Amniotic stem cell (primary cell): Measurements from ENCODE around the gene BDKRB2.
A peak's percentile ranks its signal among the peaks of the same experiment; 100 is the strongest.
"Not testable (repeated sequence)": the region's sequence is repeated elsewhere in the genome, so short reads cannot be mapped to it uniquely, and the experiment has no call there.

ENCODE experiments used
- DNase-seq: peaks from one replicate; lab custom pipeline; 2025; lab: John Stamatoyannopoulos, UW

The BDKRB2 gene

GRCh38 chr14:96225213-96225612, 20.6 kb downstream of the BDKRB2 start:
- no peak for DNase-seq

- peak; percentile 10 for DNase-seq
Observed at GRCh38 chr14:96225745-96226151, 21.1 kb downstream of the BDKRB2 start.

GRCh38 chr14:96227428-96227827, 22.8 kb downstream of the BDKRB2 start:
- no peak for DNase-seq

- DNase-seq: no peak
Observed at GRCh38 chr14:96229315-96229714, 24.7 kb downstream of the BDKRB2 start.

GRCh38 chr14:96231056-96231455, 26.4 kb downstream of the BDKRB2 start:
- no peak for DNase-seq

- DNase-seq: no peak
Observed at GRCh38 chr14:96231526-96232130, 27.0 kb downstream of the BDKRB2 start.

- no peak for DNase-seq
Observed at GRCh38 chr14:96232506-96232905, 27.9 kb downstream of the BDKRB2 start.

- DNase-seq: no peak
Observed at GRCh38 chr14:96233661-96234060, 29.0 kb downstream of the BDKRB2 start.

- no peak for DNase-seq
Observed at GRCh38 chr14:96235426-96235825, 30.8 kb downstream of the BDKRB2 start.

GRCh38 chr14:96237641-96238040, 33.0 kb downstream of the BDKRB2 start:
- DNase-seq: no peak

GRCh38 chr14:96238676-96239265, 34.1 kb downstream of the BDKRB2 start:
- DNase-seq: no peak

GRCh38 chr14:96239711-96240141, 35.1 kb downstream of the BDKRB2 start:
- DNase-seq: no peak

GRCh38 chr14:96240641-96241040, 36.0 kb downstream of the BDKRB2 start:
- no peak for DNase-seq

- DNase-seq: no peak
Observed at GRCh38 chr14:96242126-96242525, 37.5 kb downstream of the BDKRB2 start.

- no peak for DNase-seq
Observed at GRCh38 chr14:96243785-96244184, 39.1 kb downstream of the BDKRB2 start.

- DNase-seq: not testable (repeated sequence)
Observed at GRCh38 chr14:96245074-96245473, 40.4 kb downstream of the BDKRB2 start.

GRCh38 chr14:96245710-96246538, 41.3 kb downstream of the BDKRB2 start:
- DNase-seq: peak; percentile 21

- DNase-seq: peak; percentile 95
Observed at GRCh38 chr14:96246539-96246847, 41.9 kb downstream of the BDKRB2 start.

GRCh38 chr14:96247031-96247430, 42.4 kb downstream of the BDKRB2 start:
- no peak for DNase-seq

- peak; percentile 49 for DNase-seq
Observed at GRCh38 chr14:96249029-96249428, 44.4 kb downstream of the BDKRB2 start.

- no peak for DNase-seq
Observed at GRCh38 chr14:96250485-96250884, 45.8 kb downstream of the BDKRB2 start.

- no peak for DNase-seq
Observed at GRCh38 chr14:96251656-96252155, 47.1 kb downstream of the BDKRB2 start.
